Naive B cell (primary cell): ENCODE results near the gene PPM1N. TPM values are rescaled to one million over a fixed set of nuclear protein-coding genes. Genes with fewer than 3 reads are reported as not detected.
"Not testable (repeated sequence)": the region's sequence is repeated elsewhere in the genome, so short reads cannot be mapped to it uniquely, and the experiment has no call there.

Source experiments
- ATAC-seq, 2 donors: fragments of 150-1000 bp; cut with Tn5 transposase; 2 replicates each; pipeline ENCODE4 v1.10.0; 2021; ENCODE audit warnings: low read depth in 2 of 2, mild to moderate bottlenecking in 2 of 2, moderate library complexity in 2 of 2
- DNase-seq: peaks from one replicate; pipeline ENCODE4 v3.0.0; 2022
- H3K27ac Mint-ChIP-seq, 6 donors: one replicate each; pipeline ENCODE4 v1.8.0; 2020 to 2022; ENCODE audit warnings: mild to moderate bottlenecking in 6 of 6, mixed read lengths in 6 of 6, moderate library complexity in 5 of 6, inconsistent platforms in 2 of 6
- H3K27me3 Mint-ChIP-seq, 3 donors: one replicate each; pipeline ENCODE4 v1.8.0; 2021 to 2022; ENCODE audit warnings: mixed read lengths in 3 of 3, mild to moderate bottlenecking in 1 of 3
- H3K36me3 Mint-ChIP-seq, 2 donors: one replicate each; pipeline ENCODE4 v1.8.0; 2020 to 2022; ENCODE audit warnings: mixed read lengths in 2 of 2, inconsistent platforms in 1 of 2, mild to moderate bottlenecking in 1 of 2
- H3K4me1 Mint-ChIP-seq, 3 donors: one replicate each; pipeline ENCODE4 v1.8.0; 2020 to 2022; ENCODE audit warnings: mixed read lengths in 3 of 3, inconsistent platforms in 1 of 3, mild to moderate bottlenecking in 1 of 3, moderate library complexity in 1 of 3
- H3K4me3 Mint-ChIP-seq, 8 donors: one replicate each; pipeline ENCODE4 v1.8.0; 2020 to 2022; ENCODE audit warnings: mild to moderate bottlenecking in 8 of 8, mixed read lengths in 8 of 8, moderate library complexity in 8 of 8, inconsistent platforms in 2 of 8
- H3K9me3 Mint-ChIP-seq, 7 donors: one replicate each; pipeline ENCODE4 v1.8.0; 2020 to 2022; ENCODE audit warnings: mixed read lengths in 7 of 7, mild to moderate bottlenecking in 5 of 7, inconsistent platforms in 2 of 7, moderate library complexity in 1 of 7
- polyA plus RNA-seq, 6 donors: library from polyadenylated mRNA; unstranded; fragments of 300-500 nt; fragmentation: Illumina TruSeq; gene quantifications; one replicate each; pipeline ENCODE4 v1.2.3, GENCODE V29; 2021; ENCODE audit warnings: low read depth in 6 of 6

The PPM1N gene
- polyA plus RNA-seq, 6 donors from 2014 or later, result 1.6 to 3.4 (median 2.4) TPM

DNA sequence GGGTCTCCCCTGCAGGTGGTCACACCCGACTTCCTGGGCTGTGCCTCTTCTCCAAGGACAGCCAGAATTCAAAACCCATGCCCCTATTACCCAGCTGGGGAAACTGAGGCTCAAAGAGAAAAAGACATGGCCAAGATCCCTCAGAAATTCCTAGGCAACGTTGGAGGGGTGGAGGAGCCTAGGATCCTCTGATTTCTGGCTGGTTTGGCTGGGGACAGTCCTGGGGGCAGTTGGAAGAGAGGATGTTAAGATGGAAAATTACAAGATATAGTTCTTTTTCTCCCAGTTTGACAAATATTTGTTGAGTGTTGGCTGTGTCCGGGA is 11.4 kb downstream of the PPM1N start:
- DNase-seq, result no peak
- Mint-ChIP-seq H3K4me3 (peak overlapping the region; percentile 76 to 100 (median 98)), H3K9me3 (no peaks in the 10 kb centered on the region), H3K27ac (peak overlapping the region; percentile 49 to 97 (median 72)), H3K36me3 (peaks cover 0 to 5% of the 10 kb centered on the region in 2 donors), H3K27me3 (no peaks in the 10 kb centered on the region), H3K4me1 (peaks cover 37 to 67% (median 53%) of the 10 kb centered on the region in 3 donors)
- no peak for ATAC-seq

- not testable (repeated sequence) for H3K9me3 Mint-ChIP-seq, ATAC-seq, H3K27me3 Mint-ChIP-seq, DNase-seq, H3K36me3 Mint-ChIP-seq
- H3K27ac Mint-ChIP-seq, result peak overlapping the region in 5 of 6 donors; percentile 66 to 98 (median 95)
- H3K4me3 Mint-ChIP-seq, result peak overlapping the region; percentile 65 to 100 (median 98)
- H3K4me1 Mint-ChIP-seq, result peaks cover 40 to 71% (median 58%) of the 10 kb centered on the region in 3 donors
Measured at GRCh38 chr19:45510352-45510751, 12.1 kb downstream of the PPM1N start.

- Mint-ChIP-seq H3K9me3 (no peaks in the 10 kb centered on the region), H3K4me3 (peak overlapping the region; percentile 65 to 100 (median 88)), H3K36me3 (peaks cover 0 to 5% of the 10 kb centered on the region in 2 donors), H3K27me3 (no peaks in the 10 kb centered on the region), H3K27ac (peak overlapping the region; percentile 82 to 98 (median 94)), H3K4me1 (peaks cover 44 to 71% (median 61%) of the 10 kb centered on the region in 3 donors)
- ATAC-seq (no peak), DNase-seq (no peak)
Measured at GRCh38 chr19:45511074-45511473, 12.8 kb downstream of the PPM1N start.

GRCh38 chr19:45512881-45513483 is 14.7 kb downstream of the PPM1N start:
- H3K36me3 Mint-ChIP-seq, result peaks cover 0 to 14% of the 10 kb centered on the region in 2 donors
- peak overlapping the region; percentile 38 to 98 (median 86) for H3K27ac Mint-ChIP-seq
- peak overlapping the region in 6 of 8 donors; percentile 25 to 82 (median 78) for H3K4me3 Mint-ChIP-seq
- peaks cover 54 to 80% (median 76%) of the 10 kb centered on the region in 3 donors for H3K4me1 Mint-ChIP-seq
- H3K27me3 Mint-ChIP-seq, result no peaks in the 10 kb centered on the region
- no peak for ATAC-seq
- no peaks in the 10 kb centered on the region for H3K9me3 Mint-ChIP-seq
- no peak for DNase-seq

DNA sequence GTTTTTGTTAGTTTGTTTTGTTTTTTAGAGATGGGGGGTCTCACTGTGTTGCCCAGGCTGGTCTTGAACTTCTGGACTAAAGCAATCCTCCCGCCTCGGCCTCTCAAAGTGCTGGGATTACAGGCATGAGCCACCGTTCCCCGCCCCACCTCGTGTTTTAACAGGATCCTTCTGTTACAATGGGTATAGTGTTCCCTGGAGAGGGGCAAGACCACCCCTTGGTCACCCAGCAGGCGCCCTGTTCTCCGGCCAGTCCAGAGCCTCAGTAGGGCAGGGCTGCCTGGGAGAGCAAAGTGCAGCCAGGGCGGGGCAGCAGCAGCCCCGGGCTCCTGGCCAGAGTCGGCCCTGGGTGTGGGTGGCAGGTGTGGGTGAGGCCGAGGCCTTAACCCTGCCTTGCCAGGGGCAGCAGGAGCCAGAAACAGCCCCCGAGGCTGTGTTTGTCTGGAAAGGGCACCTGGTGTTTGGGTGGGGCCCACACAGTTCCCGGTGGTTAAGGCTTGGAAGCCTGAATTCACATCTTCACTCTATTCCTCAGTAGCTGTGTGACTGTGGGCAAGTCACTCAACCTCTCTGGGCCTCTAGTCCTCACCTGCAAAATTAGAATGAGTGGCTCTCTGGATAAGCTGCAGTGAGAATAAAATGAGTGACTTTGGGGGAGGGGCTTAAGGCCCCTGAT is 16.3 kb downstream of the PPM1N start:
- Mint-ChIP-seq H3K27ac (peak overlapping the region; percentile 91 to 98 (median 96)), H3K36me3 (peaks cover 0 to 9% of the 10 kb centered on the region in 2 donors), H3K4me3 (peak overlapping the region; percentile 76 to 90 (median 81)), H3K9me3 (no peaks in the 10 kb centered on the region), H3K27me3 (no peaks in the 10 kb centered on the region), H3K4me1 (peaks cover 46 to 81% (median 76%) of the 10 kb centered on the region in 3 donors)
- ATAC-seq (no peak), DNase-seq (no peak)

- Mint-ChIP-seq H3K4me1 (peaks cover 44 to 75% (median 70%) of the 10 kb centered on the region in 3 donors), H3K4me3 (peak overlapping the region; percentile 76 to 90 (median 80)), H3K9me3 (no peaks in the 10 kb centered on the region), H3K27ac (peak overlapping the region; percentile 91 to 98 (median 96)), H3K36me3 (peaks cover 0 to 9% of the 10 kb centered on the region in 2 donors), H3K27me3 (no peaks in the 10 kb centered on the region)
- peak; percentile 81 for DNase-seq
- peak; percentile 82 for ATAC-seq
Measured at GRCh38 chr19:45515081-45515624, 16.9 kb downstream of the PPM1N start.

DNA sequence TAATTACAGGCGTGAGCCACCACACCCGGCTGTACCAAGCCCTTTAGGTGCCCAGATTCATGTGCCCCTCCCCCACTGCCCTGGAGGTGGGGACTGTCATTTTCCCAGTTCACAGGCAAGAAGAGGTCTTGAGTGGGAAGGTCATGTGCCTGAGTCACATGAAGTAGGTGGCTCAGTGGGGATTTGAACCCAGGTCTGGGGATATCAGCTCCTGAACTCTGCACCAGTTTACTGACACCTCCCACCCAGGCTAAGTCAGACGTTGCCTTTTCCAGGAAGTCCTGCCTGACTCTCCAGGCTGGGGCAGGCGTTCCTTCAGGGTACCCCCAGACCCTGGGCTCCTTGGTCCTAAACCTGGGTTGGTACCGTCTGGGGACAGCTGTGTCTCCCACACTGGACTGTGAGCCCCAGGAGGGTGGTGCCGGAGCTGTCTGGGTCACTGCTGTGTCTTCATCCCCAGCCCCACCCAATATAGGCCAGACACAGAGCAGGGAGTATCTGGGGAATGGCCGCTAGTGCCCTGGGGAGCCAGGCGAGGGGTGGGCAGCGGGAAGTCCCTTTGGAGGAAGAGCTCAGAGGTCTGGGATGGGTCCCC is 17.7 kb downstream of the PPM1N start:
- Mint-ChIP-seq H3K4me1 (peaks cover 42 to 67% (median 65%) of the 10 kb centered on the region in 3 donors), H3K36me3 (peaks cover 0 to 9% of the 10 kb centered on the region in 2 donors), H3K27me3 (no peaks in the 10 kb centered on the region), H3K4me3 (peak overlapping the region; percentile 76 to 90 (median 80)), H3K27ac (peak overlapping the region; percentile 91 to 98 (median 96)), H3K9me3 (no peaks in the 10 kb centered on the region)
- no peak for DNase-seq
- ATAC-seq, result no peak

DNA sequence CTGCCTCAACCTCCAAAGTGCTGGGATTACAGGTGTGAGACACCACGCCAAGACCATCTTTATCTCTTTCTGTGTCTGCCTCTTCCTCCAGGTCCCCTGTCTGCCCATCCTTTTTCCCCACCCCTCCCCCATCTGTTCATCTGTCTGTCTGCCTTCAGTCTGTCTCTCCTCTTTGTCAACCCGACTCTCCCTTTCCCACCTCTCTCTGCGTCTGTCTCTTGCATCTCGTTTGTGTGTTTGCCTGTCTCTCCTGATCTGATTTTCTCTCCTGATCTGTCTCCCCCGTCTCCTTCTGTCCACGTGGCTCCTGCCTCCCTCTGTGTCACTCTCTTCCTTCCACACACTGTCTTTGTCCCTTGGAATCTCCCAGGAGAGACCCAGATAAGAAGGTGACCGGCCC is 19.0 kb downstream of the PPM1N start:
- H3K4me3 Mint-ChIP-seq, result peak overlapping the region in 2 of 8 donors; percentile 15 to 47
- peaks cover 36 to 57% (median 52%) of the 10 kb centered on the region in 3 donors for H3K4me1 Mint-ChIP-seq
- peaks cover 0 to 9% of the 10 kb centered on the region in 2 donors for H3K36me3 Mint-ChIP-seq
- H3K27me3 Mint-ChIP-seq, result no peaks in the 10 kb centered on the region
- H3K27ac Mint-ChIP-seq, result peak overlapping the region in 5 of 6 donors; percentile 58 to 97 (median 91)
- ATAC-seq, result no peak
- H3K9me3 Mint-ChIP-seq, result no peaks in the 10 kb centered on the region
- DNase-seq, result no peak

DNA sequence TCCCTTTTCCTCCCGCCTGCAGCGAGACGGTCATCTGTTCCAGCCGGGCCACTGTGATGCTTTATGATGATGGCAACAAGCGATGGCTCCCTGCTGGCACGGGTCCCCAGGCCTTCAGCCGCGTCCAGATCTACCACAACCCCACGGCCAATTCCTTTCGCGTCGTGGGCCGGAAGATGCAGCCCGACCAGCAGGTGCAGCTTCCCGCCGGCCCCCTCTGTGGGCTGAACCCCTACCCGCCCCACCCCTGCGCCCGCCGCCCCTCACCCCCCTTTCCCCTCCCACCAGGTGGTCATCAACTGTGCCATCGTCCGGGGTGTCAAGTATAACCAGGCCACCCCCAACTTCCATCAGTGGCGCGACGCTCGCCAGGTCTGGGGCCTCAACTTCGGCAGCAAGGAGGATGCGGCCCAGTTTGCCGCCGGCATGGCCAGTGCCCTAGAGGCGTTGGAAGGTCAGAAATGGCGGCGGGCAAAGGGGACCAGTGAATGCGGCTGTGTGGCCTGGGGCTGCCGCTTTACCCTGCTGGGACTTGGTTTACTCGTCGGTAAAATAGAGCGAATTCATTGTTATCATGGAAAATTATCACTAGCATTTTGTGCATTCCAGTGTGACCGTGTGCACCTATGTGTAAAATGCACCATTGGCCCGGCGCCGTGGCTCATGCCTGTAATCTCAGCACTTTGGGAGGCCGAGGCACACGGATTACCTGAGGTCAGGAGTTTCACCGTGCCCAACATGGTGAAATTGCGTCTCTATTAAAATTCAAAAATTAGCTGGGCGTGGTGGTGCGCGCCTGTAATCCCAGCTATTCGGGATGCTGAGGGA is 19.6 kb downstream of the PPM1N start:
- Mint-ChIP-seq H3K4me1 (peaks cover 34 to 52% (median 50%) of the 10 kb centered on the region in 3 donors), H3K36me3 (peaks cover 0 to 9% of the 10 kb centered on the region in 2 donors), H3K9me3 (no peaks in the 10 kb centered on the region), H3K27me3 (no peaks in the 10 kb centered on the region), H3K27ac (peak overlapping the region in 3 of 6 donors; percentile 62 to 97 (median 91)), H3K4me3 (peak overlapping the region in 1 of 8 donors; percentile 47)
- ATAC-seq (no peak), DNase-seq (no peak)

DNA sequence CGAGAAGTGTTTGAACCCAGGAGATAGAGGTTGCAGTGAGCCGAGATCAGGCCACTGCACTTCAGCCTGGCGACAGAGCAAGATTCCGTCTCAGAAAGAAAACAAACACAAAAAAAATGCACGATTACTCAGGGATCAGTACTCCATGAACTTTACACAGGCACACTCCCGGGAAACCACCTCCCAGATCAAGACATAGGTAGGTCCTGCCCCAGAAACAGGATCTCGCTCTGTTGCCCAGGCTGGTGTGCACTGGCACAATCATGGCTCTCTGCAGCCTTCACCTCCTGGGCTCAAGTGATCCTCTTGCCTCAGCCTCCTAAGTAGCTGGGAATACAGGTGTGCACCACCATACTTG is 20.2 kb downstream of the PPM1N start:
- H3K4me1 Mint-ChIP-seq, result peaks cover 34 to 50% (median 49%) of the 10 kb centered on the region in 3 donors
- peak overlapping the region in 3 of 6 donors; percentile 54 to 76 (median 58) for H3K27ac Mint-ChIP-seq
- H3K36me3 Mint-ChIP-seq, result peaks cover 0 to 10% of the 10 kb centered on the region in 2 donors
- no peak for DNase-seq
- no peaks in the 10 kb centered on the region for H3K9me3 Mint-ChIP-seq
- H3K4me3 Mint-ChIP-seq, result no peak overlapping the region
- ATAC-seq, result no peak
- no peaks in the 10 kb centered on the region for H3K27me3 Mint-ChIP-seq

- DNase-seq (no peak), ATAC-seq (no peak)
- H3K9me3 Mint-ChIP-seq, result no peaks in the 10 kb centered on the region
- no peaks in the 10 kb centered on the region for H3K27me3 Mint-ChIP-seq
- H3K4me1 Mint-ChIP-seq, result peaks cover 18 to 42% (median 27%) of the 10 kb centered on the region in 3 donors
- H3K4me3 Mint-ChIP-seq, result no peak overlapping the region
- peak overlapping the region in 1 of 6 donors; percentile 34 for H3K27ac Mint-ChIP-seq
- peaks cover 0 to 13% of the 10 kb centered on the region in 2 donors for H3K36me3 Mint-ChIP-seq
Measured at GRCh38 chr19:45522010-45522941, 24.0 kb downstream of the PPM1N start.
